Measurements from ENCODE around the gene KCNK4. TPM values are rescaled to one million over a fixed set of nuclear protein-coding genes. Genes with fewer than 3 reads are reported as not detected.

The KCNK4 gene
- total RNA-seq, 1 donor from 2014 or later = 0.44 TPM

GRCh38 chr11:64247729-64248531 is 43.2 kb upstream of the KCNK4 start:
- ChIA-PET POLR2A (interaction anchor here (0.8 to 8.7 kb wide), 5 partner anchors 18 to 42 kb away, joined by 3 to 127 read pairs (median 19); partner anchors contain the start of genes BAD, DNAJC4, FERMT3 and NUDT22), CTCF (interaction anchor here (6.2 kb wide), 1 partner anchor 42 kb away, joined by 37 read pairs; the partner anchor contains the start of gene FERMT3)
- peak overlapping the region; percentile 74 for H3K4me3 Mint-ChIP-seq
- intact Hi-C loops (cut with micrococcal nuclease) = loop anchor here (10.0 kb wide), 1 partner anchor 527 kb away; the partner anchor contains the start of gene SF1
- no peak for ATAC-seq (ENCODE audit: low read depth)
- H3K9me3 Mint-ChIP-seq = no peaks in the 10 kb centered on the region
- peaks cover 19% of the 10 kb centered on the region for H3K36me3 Mint-ChIP-seq (ENCODE audit: low read depth)
- peaks cover 39% of the 10 kb centered on the region for H3K4me1 Mint-ChIP-seq
- no peak for DNase-seq
- peak overlapping the region; percentile 30 for H3K27ac Mint-ChIP-seq
- TF ChIP-seq CTCF (IDR thresholded peaks at IDR 0.05) = no peak
- no peaks in the 10 kb centered on the region for H3K27me3 Mint-ChIP-seq

- ChIA-PET CTCF (interaction anchor here (1.9 kb wide), 1 partner anchor 44 kb away, joined by 14 read pairs; no protein-coding TSS in a partner anchor), POLR2A (interaction anchor here (1.4 kb wide), 1 partner anchor 9 kb away, joined by 3 read pairs; no protein-coding TSS in a partner anchor)
- Mint-ChIP-seq H3K36me3 (ENCODE audit: low read depth) (peaks cover 13% of the 10 kb centered on the region), H3K9me3 (no peaks in the 10 kb centered on the region), H3K27ac (peak overlapping the region; percentile 30), H3K4me1 (peaks cover 32% of the 10 kb centered on the region), H3K27me3 (no peaks in the 10 kb centered on the region), H3K4me3 (peak overlapping the region; percentile 11)
- DNase-seq = no peak
- ATAC-seq (ENCODE audit: low read depth) = no peak
- TF ChIP-seq CTCF (IDR thresholded peaks at IDR 0.05) = no peak
- intact Hi-C loops (cut with micrococcal nuclease) = loop anchor here (10.0 kb wide), 1 partner anchor 526 kb away; the partner anchor contains the start of gene SF1
Measured at GRCh38 chr11:64248578-64248977, 42.5 kb upstream of the KCNK4 start.

GRCh38 chr11:64249038-64249437 is 42.1 kb upstream of the KCNK4 start:
- Mint-ChIP-seq H3K36me3 (ENCODE audit: low read depth) (peaks cover 9% of the 10 kb centered on the region), H3K4me1 (peaks cover 29% of the 10 kb centered on the region), H3K27ac (no peak overlapping the region), H3K9me3 (no peaks in the 10 kb centered on the region), H3K27me3 (no peaks in the 10 kb centered on the region), H3K4me3 (peak overlapping the region; percentile 32)
- POLR2A ChIA-PET = interaction anchor here (1.4 to 2.6 kb wide), 3 partner anchors 8 to 62 kb away, joined by 3 to 14 read pairs (median 9); partner anchors contain the start of genes FKBP2 and STIP1
- no peak for DNase-seq
- CTCF ChIA-PET = interaction anchor here (0.9 to 2.1 kb wide), 6 partner anchors 8 to 52 kb away, joined by 3 to 14 read pairs (median 6); partner anchors contain the start of genes FERMT3 and FKBP2
- ATAC-seq (ENCODE audit: low read depth) = no peak
- no peak for TF ChIP-seq CTCF (IDR thresholded peaks at IDR 0.05)
- intact Hi-C loops (cut with micrococcal nuclease) = loop anchor here (10.0 kb wide), 1 partner anchor 526 kb away; the partner anchor contains the start of gene SF1

- ATAC-seq (ENCODE audit: low read depth) (no peak), DNase-seq (no peak)
- Mint-ChIP-seq H3K9me3 (no peaks in the 10 kb centered on the region), H3K4me1 (peaks cover 27% of the 10 kb centered on the region), H3K4me3 (no peak overlapping the region), H3K27ac (no peak overlapping the region), H3K36me3 (ENCODE audit: low read depth) (peaks cover 6% of the 10 kb centered on the region), H3K27me3 (no peaks in the 10 kb centered on the region)
- intact Hi-C loops (cut with micrococcal nuclease) = loop anchor here (10.0 kb wide), 1 partner anchor 525 kb away; the partner anchor contains the start of gene SF1
- TF ChIP-seq CTCF (IDR thresholded peaks at IDR 0.05) = no peak
- POLR2A ChIA-PET = interaction anchor here (1.0 to 2.8 kb wide), 11 partner anchors 9 to 63 kb away, joined by 3 to 15 read pairs (median 5); partner anchors contain the start of genes DNAJC4, ESRRA, FKBP2 and STIP1
- CTCF ChIA-PET = interaction anchor here (0.9 to 2.9 kb wide), 9 partner anchors 9 to 105 kb away, joined by 3 to 14 read pairs (median 6); partner anchors contain the start of genes ESRRA, FERMT3 and FKBP2
Measured at GRCh38 chr11:64249563-64250414, 41.3 kb upstream of the KCNK4 start.
